Lower lobe of right lung (tissue), 2 donors: ENCODE measurements around the gene PIK3R4. TPM values are rescaled to one million over a fixed set of nuclear protein-coding genes. Genes with fewer than 3 reads are reported as not detected.

ENCODE experiments used
- ATAC-seq, 2 donors: fragments of 200-7000 bp; cut with Tn5 transposase; one replicate each; pipeline ENCODE4 v1.9.1; 2020 to 2022; ENCODE audit warnings: mild to moderate bottlenecking in 2 of 2, moderate library complexity in 2 of 2
- DNase-seq: peaks from one replicate; pipeline ENCODE4 v3.0.0-alpha.2; 2020
- H3K27ac ChIP-seq: fragments of 200-600 bp; one replicate; pipeline ENCODE4 v1.8.0; 2022
- H3K27me3 ChIP-seq: fragments of 200-600 bp; one replicate; pipeline ENCODE4 v1.8.0; 2022; ENCODE audit warnings: low read depth
- H3K36me3 ChIP-seq: fragments of 200-600 bp; one replicate; pipeline ENCODE4 v1.8.0; 2022; ENCODE audit warnings: mild to moderate bottlenecking
- H3K4me1 ChIP-seq: fragments of 200-600 bp; one replicate; pipeline ENCODE4 v1.8.0; 2022
- H3K4me3 ChIP-seq: fragments of 200-600 bp; one replicate; pipeline ENCODE4 v1.8.0; 2022; ENCODE audit warnings: mild to moderate bottlenecking
- H3K9me3 ChIP-seq: fragments of 200-600 bp; one replicate; pipeline ENCODE4 v1.8.0; 2022
- CTCF ChIP-seq: fragments of 200-600 bp; IDR thresholded peaks from one replicate; pipeline ENCODE4 v1.8.0; 2022; ENCODE audit warnings: antibody characterized with exemption, mild to moderate bottlenecking
- intact Hi-C: fragments of 100-400 bp; cut with DNase I; formaldehyde crosslinking; loops from one replicate; pipeline ENCODE4 v1.11.0; 2022
- total RNA-seq: library from RNA; stranded (reverse); fragmentation: NEBNext Ultra II Directional; extraction: Animal tissue kit (Norgen Biotek cat#: 25700); gene quantifications from one replicate; pipeline ENCODE4 v1.2.1, GENCODE V29; 2021
- donor health status: DM: no; HTN: yes; CAD: no; lungs with severe emphysema.

Gene PIK3R4
- total RNA-seq, 1 donor from 2014 or later = 26.3 TPM

- no peak for ATAC-seq
- TF ChIP-seq CTCF = no peak
- no peak overlapping the region for H3K4me3 ChIP-seq
Observed at GRCh38 chr3:130770644-130771043, 24.0 kb upstream of the PIK3R4 start.

GRCh38 chr3:130761730-130762311 is 15.2 kb upstream of the PIK3R4 start:
- peak; percentile 29 to 43 for ATAC-seq
- DNase-seq = no peak
- Histone ChIP-seq H3K27ac (no peak overlapping the region), H3K9me3 (no peaks in the 10 kb centered on the region), H3K4me3 (no peak overlapping the region), H3K36me3 (no peaks in the 10 kb centered on the region), H3K4me1 (no peaks in the 10 kb centered on the region), H3K27me3 (no peaks in the 10 kb centered on the region)
- TF ChIP-seq CTCF = no peak
- intact Hi-C loops = loop anchor here (10.0 kb wide), 1 partner anchor 123 kb away; no protein-coding TSS in a partner anchor

More at GRCh38 chr3:130770644-130771043, 24.0 kb upstream of the PIK3R4 start:
- no peaks in the 10 kb centered on the region for H3K4me1 ChIP-seq
- no peaks in the 10 kb centered on the region for H3K9me3 ChIP-seq
- no peaks in the 10 kb centered on the region for H3K27me3 ChIP-seq
- H3K36me3 ChIP-seq = no peaks in the 10 kb centered on the region
- no peak overlapping the region for H3K27ac ChIP-seq
- intact Hi-C loops = no loop called here
- no peak for DNase-seq

- no peaks in the 10 kb centered on the region for H3K36me3 ChIP-seq
- ATAC-seq (no peak), DNase-seq (no peak)
- H3K4me1 ChIP-seq = no peaks in the 10 kb centered on the region
- no peak overlapping the region for H3K27ac ChIP-seq
- no peaks in the 10 kb centered on the region for H3K9me3 ChIP-seq
- H3K4me3 ChIP-seq = no peak overlapping the region
- intact Hi-C loops = loop anchor here (10.0 kb wide), 1 partner anchor 124 kb away; no protein-coding TSS in a partner anchor
- no peaks in the 10 kb centered on the region for H3K27me3 ChIP-seq
- TF ChIP-seq CTCF = no peak
Observed at GRCh38 chr3:130760922-130761321, 14.3 kb upstream of the PIK3R4 start.

GRCh38 chr3:130759692-130760338 is 13.2 kb upstream of the PIK3R4 start:
- peak; percentile 76 for TF ChIP-seq CTCF
- H3K27ac ChIP-seq = no peak overlapping the region
- no peaks in the 10 kb centered on the region for H3K36me3 ChIP-seq
- H3K9me3 ChIP-seq = no peaks in the 10 kb centered on the region
- DNase-seq (peak; percentile 52), ATAC-seq (peak; percentile 86 to 88)
- intact Hi-C loops = loop anchor here (10.0 kb wide), 1 partner anchor 125 kb away; no protein-coding TSS in a partner anchor
- no peaks in the 10 kb centered on the region for H3K27me3 ChIP-seq
- no peaks in the 10 kb centered on the region for H3K4me1 ChIP-seq
- H3K4me3 ChIP-seq = no peak overlapping the region

- no peak for TF ChIP-seq CTCF
- DNase-seq = no peak
- no peak for ATAC-seq
- Histone ChIP-seq H3K36me3 (no peaks in the 10 kb centered on the region), H3K27ac (no peak overlapping the region), H3K4me1 (no peaks in the 10 kb centered on the region), H3K27me3 (no peaks in the 10 kb centered on the region), H3K9me3 (no peaks in the 10 kb centered on the region), H3K4me3 (no peak overlapping the region)
- intact Hi-C loops = no loop called here
Observed at GRCh38 chr3:130758624-130759369, 12.2 kb upstream of the PIK3R4 start.
